ENCODE measurements around the gene URAD.
A peak's percentile ranks its signal among the peaks of the same experiment; 100 is the strongest.

DNA sequence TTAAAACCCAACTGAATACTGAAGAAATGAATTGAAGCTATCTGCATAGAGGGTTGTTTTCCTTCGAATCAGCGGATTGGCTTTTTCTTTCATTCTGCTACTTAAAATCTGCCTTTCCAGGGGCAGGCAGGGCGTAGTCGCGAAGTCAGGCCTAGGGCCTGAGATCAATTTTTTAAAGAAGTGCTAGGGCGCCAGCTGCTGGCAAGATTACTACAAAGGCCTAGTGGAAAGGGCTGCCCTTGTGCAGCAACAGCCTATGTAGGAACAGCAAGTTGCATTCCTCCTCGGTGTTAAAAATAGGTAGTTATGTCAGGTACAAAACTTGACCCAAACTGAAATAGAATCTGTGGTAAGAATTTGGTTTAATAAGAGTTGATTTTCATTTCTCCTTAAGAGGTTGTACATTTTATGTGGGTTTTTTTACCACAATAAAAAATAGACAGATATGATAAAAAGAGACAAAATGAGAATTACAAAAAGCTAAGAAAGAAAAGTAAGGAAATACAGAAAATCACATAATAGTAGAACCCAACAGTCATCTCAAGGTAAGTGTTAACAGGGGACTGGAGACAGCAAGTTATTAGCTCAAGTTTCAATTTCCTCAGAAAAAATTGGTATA is 9.5 kb upstream of the URAD start:
- TF ChIP-seq, protein P1, sequence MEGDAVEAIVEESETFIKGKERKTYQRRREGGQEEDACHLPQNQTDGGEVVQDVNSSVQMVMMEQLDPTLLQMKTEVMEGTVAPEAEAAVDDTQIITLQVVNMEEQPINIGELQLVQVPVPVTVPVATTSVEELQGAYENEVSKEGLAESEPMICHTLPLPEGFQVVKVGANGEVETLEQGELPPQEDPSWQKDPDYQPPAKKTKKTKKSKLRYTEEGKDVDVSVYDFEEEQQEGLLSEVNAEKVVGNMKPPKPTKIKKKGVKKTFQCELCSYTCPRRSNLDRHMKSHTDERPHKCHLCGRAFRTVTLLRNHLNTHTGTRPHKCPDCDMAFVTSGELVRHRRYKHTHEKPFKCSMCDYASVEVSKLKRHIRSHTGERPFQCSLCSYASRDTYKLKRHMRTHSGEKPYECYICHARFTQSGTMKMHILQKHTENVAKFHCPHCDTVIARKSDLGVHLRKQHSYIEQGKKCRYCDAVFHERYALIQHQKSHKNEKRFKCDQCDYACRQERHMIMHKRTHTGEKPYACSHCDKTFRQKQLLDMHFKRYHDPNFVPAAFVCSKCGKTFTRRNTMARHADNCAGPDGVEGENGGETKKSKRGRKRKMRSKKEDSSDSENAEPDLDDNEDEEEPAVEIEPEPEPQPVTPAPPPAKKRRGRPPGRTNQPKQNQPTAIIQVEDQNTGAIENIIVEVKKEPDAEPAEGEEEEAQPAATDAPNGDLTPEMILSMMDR (IDR thresholded peaks at IDR 0.05; ENCODE audit: borderline replicate concordance, extremely low read depth, low read length, poor library complexity, severe bottlenecking): peak; percentile 66
- no peak for TF ChIP-seq EZH2 (IDR thresholded peaks at IDR 0.05; ENCODE audit: borderline replicate concordance, low read depth, low read length, severe bottlenecking)

Measured in DND-41 (cell line).